Measurements from ENCODE around the gene SAMD8. TPM values are rescaled to one million over a fixed set of nuclear protein-coding genes. Genes with fewer than 3 reads are reported as not detected.

The SAMD8 gene
- total RNA-seq, 1 experiment from 2014 or later, result 17.1 TPM

DNA sequence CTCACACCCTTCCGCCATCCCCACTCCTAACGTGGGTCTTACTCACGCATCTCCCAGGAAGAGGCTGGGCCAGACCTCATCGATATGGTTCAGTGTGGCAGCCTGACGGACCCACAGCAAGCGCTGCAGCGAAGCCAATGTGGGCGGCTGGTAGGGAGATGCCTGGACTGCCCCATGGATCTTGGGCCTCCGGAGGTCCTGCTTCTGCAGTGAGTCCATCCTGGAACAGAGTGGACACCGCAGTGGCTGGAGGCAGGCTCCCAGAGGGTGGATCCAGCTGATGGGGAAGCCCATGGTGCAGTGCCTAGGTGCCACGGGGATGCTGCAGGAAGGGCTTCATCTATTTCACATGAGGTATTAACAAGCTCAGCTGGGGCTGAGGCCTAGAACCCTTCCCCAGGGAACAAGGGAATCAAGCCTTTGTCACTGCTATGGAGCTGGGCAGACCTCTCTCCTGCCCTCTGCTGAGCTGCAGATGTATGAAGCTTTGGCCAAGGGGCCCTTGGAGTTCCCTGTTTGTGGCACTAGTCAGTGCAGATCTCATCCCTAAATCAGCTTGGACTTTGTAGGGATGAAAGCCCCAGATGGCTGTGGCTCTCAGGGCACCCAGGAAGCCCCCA lies 13.7 kb upstream of the SAMD8 start:
- TF ChIP-seq, protein P1, sequence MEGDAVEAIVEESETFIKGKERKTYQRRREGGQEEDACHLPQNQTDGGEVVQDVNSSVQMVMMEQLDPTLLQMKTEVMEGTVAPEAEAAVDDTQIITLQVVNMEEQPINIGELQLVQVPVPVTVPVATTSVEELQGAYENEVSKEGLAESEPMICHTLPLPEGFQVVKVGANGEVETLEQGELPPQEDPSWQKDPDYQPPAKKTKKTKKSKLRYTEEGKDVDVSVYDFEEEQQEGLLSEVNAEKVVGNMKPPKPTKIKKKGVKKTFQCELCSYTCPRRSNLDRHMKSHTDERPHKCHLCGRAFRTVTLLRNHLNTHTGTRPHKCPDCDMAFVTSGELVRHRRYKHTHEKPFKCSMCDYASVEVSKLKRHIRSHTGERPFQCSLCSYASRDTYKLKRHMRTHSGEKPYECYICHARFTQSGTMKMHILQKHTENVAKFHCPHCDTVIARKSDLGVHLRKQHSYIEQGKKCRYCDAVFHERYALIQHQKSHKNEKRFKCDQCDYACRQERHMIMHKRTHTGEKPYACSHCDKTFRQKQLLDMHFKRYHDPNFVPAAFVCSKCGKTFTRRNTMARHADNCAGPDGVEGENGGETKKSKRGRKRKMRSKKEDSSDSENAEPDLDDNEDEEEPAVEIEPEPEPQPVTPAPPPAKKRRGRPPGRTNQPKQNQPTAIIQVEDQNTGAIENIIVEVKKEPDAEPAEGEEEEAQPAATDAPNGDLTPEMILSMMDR (conservative IDR thresholded peaks at IDR 0.05; ENCODE audit: low read depth, low read length), result peak; percentile 47
- TF ChIP-seq EZH2 (IDR thresholded peaks at IDR 0.05; ENCODE audit: borderline replicate concordance, low read depth, low read length, poor library complexity, severe bottlenecking), result no peak
- POLR2A ChIA-PET (ENCODE audit: low non-redundant PET), result no interaction called here
- no peak overlapping the region for H3K27ac ChIP-seq (ENCODE audit: low read depth, low read length, poor library complexity, severe bottlenecking)
- H3K27me3 ChIP-seq (replicated peaks; ENCODE audit: insufficient read depth, low read depth, low read length, poor library complexity), result no peaks in the 10 kb centered on the region
- H3K4me3 ChIP-seq (ENCODE audit: low read depth, low read length, poor library complexity, severe bottlenecking), result no peak overlapping the region
- BruUV-seq (replicated peaks), result no TSS peak
- no peaks in the 10 kb centered on the region for H3K36me3 ChIP-seq (ENCODE audit: insufficient read depth, low read length, poor library complexity, severe bottlenecking)
- no peaks in the 10 kb centered on the region for H3K9me3 ChIP-seq (ENCODE audit: low read depth, low read length, poor library complexity, severe bottlenecking)
- CTCF ChIA-PET, result interaction anchor here (0.5 kb wide), 1 partner anchor 832 kb away, joined by 3 read pairs; no protein-coding TSS in a partner anchor
- intact Hi-C loops (cut with micrococcal nuclease; ENCODE audit: unreplicated experiment), result loop anchor here (2.0 to 10.0 kb wide), 2 partner anchors 353 to 831 kb away; no protein-coding TSS in a partner anchor
- DNase-seq (ENCODE audit: low spot score), result peak; percentile 66
- H3K4me1 ChIP-seq (ENCODE audit: insufficient read depth, low read length, poor library complexity, severe bottlenecking), result peaks cover 5% of the 10 kb centered on the region

DNA sequence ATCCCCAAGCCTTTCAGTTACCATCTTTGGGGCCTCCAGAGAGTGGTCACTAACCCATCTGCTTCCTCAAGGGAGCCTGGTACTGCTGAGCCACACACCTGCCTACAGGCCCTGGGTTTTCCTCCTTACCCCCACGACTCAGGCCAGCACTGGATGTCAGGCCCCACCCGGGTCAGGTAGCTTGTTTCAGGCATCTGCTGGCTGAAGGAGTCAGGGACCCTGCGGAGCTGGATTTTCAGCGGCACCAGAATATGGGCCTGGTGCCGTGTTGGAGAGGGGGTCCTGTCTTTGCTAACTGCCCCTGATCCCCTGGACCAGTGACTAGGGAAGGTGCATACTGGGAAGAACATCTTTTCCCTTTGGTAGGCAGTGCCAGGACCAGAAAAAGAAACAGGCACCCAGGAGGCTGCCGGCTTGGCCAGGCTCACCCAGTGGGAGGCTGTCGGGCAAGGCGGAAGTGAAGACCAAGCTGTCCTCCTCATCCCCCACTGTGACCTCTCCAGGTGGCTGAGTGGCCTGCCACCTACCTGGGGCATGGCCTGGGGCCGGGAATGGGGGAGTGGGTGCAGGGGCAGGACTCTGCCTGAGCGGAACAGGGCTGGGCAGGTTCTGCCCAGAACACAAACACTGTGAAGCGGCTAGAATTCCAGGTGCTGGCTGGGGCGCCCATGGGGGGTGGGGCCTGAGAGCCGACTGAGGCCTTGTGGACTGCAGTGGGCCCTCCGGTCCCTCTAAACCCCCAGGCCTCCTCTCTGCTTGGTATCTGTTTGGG lies 12.4 kb upstream of the SAMD8 start:
- BruUV-seq (replicated peaks), result no TSS peak
- POLR2A ChIA-PET (ENCODE audit: low non-redundant PET), result interaction anchor here (0.6 kb wide), 1 partner anchor 62 kb away, joined by 4 read pairs; no protein-coding TSS in a partner anchor
- intact Hi-C loops (cut with micrococcal nuclease; ENCODE audit: unreplicated experiment), result loop anchor here (2.0 to 10.0 kb wide), 2 partner anchors 354 to 832 kb away; no protein-coding TSS in a partner anchor

More for the DNA sequence above, 12.4 kb upstream of the SAMD8 start:
- Histone ChIP-seq H3K9me3 (ENCODE audit: low read depth, low read length, poor library complexity, severe bottlenecking) (no peaks in the 10 kb centered on the region), H3K27ac (ENCODE audit: low read depth, low read length, poor library complexity, severe bottlenecking) (no peak overlapping the region), H3K4me1 (ENCODE audit: insufficient read depth, low read length, poor library complexity, severe bottlenecking) (peaks cover 5% of the 10 kb centered on the region), H3K4me3 (ENCODE audit: low read depth, low read length, poor library complexity, severe bottlenecking) (no peak overlapping the region), H3K36me3 (ENCODE audit: insufficient read depth, low read length, poor library complexity, severe bottlenecking) (no peaks in the 10 kb centered on the region), H3K27me3 (replicated peaks; ENCODE audit: insufficient read depth, low read depth, low read length, poor library complexity) (no peaks in the 10 kb centered on the region)
- TF ChIP-seq EZH2 (IDR thresholded peaks at IDR 0.05; ENCODE audit: borderline replicate concordance, low read depth, low read length, poor library complexity, severe bottlenecking), result no peak
- TF ChIP-seq, protein P1 (conservative IDR thresholded peaks at IDR 0.05; ENCODE audit: low read depth, low read length), result no peak
- no peak for DNase-seq (ENCODE audit: low spot score)
- CTCF ChIA-PET, result interaction anchor here (0.5 kb wide), 1 partner anchor 23 kb away, joined by 4 read pairs; no protein-coding TSS in a partner anchor
